ENCODE results near the gene RPS6KC1.
"Not testable (repeated sequence)": the region's sequence is repeated elsewhere in the genome, so short reads cannot be mapped to it uniquely, and the experiment has no call there.

Gene RPS6KC1

DNA sequence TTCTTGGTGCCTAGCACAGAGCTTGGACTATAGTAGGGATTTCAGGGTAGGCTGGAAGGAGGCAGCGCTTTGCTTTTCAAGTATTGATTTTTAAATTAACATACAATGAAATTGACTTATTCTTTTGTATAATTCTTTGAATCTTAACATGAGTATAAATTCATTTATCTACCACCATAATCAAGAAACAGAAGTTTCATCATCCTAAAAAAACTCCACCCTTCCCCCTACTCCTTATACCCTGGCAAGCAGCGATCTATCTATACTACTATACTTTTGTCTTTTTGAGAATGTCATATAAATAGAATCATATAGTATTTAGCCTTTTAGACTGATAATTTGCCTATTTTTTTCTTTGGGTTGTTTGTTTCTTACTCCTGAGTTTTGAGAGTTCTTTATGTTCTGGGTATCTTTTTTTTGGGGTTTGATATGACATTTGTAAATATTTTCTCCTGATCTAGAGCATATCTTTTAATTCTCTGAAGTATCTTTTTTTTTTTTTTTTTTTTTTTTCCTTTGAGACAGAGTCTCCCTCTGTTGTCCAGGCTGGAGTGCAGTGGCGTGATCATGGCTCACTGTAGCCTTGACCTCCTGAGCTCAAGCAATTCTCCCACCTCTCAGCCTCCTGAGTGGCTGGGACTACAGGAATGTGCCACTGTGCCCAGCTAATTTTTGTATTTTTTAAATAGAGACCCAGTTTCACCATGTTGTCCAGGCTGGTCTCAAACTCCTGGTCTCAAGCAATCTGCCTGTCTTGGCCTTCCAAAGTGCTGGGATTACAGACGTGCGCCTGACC, 6.4 kb downstream of the RPS6KC1 start:
- DNase-seq, result no peak

DNA sequence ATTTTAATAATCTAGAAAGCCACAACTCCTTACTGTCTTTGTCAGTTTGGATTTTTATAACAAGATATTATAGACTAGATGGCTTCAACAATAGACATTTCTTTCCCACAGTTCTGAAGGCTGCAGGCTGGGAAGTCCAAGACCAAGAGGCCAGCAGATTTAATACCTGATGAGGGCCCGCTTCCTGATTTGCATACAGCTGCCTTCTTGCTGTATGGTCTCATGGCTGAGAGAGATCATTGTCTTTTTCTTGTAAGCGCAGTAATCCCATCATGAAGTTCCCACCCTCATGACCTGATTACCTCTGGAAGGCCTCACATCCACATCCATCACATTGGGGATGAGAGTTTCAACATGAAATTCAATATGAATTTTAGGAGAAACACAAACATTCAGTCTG, 9.8 kb downstream of the RPS6KC1 start:
- no peak for DNase-seq

DNA sequence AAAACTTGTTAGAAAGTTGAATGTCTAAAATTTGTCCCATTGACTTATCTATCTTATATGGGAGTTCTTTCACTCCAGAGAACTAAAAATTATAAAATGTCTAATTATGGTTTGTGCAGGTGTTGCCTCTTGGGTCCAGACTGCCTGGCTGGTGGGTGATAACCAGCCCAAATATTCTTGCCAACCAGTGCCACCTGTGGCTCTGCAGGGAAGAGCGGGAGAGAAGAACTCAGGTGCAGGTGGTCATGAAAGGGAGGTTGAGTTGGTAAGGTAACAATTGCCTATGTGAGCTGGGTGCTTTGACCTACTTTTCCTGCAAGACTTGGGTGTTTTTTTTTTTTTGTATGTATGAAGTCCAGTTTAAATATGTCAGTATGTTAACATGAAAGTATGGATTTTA, 10.2 kb downstream of the RPS6KC1 start:
- no peak for DNase-seq

DNA sequence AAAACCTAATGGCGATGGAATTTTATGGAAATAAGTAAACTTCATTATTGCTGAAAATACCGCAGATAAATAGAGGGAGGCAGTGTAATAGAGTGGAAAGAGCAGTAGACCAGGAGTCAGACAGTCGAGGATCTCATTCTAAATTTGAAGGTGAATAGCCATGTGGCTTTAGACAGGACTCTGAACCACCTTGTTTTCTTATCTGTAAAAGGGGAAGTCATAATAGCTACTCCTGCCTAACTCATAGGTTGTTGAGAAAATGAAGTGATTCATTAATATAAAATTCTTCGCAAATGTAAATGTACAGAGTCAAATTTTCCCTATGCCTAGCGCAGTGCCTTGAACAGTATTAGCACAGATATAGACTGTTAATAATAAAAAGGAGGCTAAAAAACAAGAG, 14.8 kb downstream of the RPS6KC1 start:
- no peak for DNase-seq

DNA sequence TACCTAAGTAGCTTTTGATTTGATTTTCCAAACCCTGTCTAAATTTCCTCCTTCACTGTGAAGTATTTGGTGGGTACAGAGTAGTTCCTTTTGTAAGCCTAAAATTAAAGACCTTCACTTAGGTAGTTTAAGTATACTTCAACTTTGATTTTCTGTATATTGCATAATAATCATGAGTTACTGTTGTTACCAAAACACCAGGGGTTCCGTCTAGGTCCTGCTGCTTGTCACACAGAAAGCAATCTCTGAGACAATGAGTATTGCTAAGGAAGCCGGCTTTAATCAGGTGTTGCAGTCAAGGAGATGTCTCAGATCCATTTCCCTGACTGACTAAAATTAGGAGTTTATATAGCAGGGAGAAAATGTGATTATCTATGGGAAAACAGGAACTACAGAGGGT, 15.3 kb downstream of the RPS6KC1 start:
- no peak for DNase-seq

DNA sequence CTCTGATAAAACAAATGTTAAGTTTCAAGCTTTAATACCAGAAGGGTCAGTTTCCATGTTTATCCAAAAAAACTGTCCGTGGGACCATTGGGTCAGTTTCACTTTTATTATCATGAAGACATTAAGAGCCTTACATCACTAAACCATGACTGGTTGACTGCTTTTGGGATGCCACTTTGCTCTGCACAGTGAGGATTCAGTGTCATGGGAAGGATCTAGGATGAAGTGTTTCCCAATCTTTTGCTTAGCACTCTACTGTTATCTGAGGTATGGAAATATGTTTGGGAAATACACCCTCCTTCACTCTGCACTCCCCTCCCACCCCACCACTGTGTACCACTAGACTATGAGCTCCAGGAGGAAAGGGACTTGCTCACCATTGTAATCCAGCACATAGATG, 16.3 kb downstream of the RPS6KC1 start:
- DNase-seq, result no peak

DNA sequence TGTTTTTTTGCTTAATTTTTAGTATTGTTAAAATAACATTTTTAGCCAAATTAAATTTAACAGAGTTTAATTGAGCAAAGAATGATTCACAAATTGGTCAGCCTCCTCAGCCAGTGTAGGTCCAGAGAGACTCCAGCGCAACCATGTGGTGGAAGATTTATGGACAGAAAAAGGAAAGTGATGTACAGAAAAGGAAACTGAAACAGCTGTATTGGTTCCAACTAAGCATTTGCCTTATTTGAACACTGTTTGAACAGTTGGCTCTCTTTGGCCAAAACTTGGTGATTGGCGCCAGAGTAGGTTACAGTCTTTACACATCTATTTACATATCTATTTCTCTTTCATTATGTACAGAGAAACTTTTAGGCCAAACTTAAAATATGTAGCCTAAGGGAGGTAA, 19.4 kb downstream of the RPS6KC1 start:
- no peak for DNase-seq

DNA sequence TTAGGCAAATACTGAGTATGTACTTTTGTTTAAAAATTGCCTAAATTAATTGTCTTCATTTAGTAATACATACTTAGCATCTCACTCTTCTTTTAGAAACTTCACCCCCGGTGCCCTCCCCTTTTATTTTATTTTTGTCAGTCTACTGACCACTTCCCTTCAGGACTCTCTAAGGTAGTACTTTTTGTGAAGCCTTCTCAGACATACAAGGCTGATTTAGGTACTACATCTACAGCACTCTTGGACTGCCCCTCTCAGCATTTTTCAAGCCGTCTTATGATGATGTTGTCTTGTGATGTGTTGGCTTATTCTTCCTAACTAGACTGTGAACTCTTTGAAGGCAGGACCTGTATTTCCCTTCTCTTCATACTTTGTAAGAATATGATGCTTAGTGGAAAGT, 24.7 kb downstream of the RPS6KC1 start:
- no peak for DNase-seq

DNA sequence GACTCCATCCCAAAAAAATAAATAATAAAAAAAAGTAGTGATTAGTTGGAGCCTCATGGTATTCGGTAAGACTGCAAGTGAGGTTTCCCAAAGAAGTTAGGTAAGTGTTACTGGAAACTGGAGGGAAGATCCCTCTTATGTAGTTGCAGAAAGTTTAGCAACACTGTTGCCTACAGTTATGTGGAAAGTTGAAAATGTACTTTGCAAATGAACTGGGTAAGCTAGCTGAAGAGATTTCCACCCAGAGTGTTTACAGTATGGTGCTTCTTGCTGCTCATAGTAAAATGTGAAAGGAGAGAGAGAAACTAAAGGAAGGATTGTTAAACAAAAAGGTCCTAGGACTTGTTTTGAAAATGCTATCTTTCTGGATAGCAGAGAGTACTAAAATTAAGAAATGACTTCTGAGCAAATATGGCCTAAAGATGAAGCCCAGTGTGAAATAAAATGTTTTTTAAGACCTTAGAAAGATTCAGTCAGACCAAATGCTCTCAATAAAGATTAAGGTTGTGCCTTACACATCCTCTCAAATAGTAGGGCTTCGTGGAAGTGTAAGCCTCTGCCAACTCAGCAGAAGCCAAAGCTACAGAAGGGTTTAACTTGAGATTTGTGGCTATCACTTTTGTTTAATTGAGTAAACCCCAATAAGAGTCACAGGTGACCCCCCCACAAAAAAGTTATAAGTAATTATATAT, 31.5 kb downstream of the RPS6KC1 start:
- DNase-seq, result no peak

DNA sequence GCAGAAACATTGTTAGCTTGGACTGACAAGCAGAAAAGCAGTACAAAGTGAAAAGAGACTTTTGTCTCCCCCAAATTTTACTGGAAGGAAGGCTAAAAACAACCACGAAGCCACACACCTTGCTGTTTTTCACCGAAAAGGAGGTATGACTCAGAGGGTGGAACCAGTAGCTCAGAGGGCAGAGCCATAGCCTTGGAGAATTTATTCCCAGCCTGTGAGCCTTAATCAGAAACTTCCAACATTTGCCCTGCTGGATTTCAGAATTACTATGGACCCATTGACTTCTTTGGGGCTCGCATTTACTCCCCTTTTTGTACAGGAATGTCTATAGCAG, 32.0 kb downstream of the RPS6KC1 start:
- no peak for DNase-seq

DNA sequence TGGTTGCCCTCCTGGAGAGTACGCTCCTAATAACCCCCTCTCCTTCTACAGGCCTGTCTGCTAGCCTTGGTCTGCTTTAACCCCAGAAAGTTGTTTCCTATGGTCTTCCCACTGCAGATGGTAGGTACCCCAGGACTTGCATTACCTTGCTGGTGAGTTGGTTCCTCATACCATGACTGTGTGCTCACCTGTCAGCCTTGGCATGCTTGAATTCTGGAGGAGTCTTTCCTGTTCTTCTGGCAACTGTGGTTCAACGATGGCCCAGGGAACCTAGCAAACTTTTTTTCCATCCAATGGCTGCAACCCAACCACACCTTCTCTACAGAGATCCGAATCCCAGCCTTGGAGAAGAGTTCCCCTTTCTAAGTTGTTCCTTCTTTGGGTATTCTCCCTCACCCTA, 36.9 kb downstream of the RPS6KC1 start:
- DNase-seq, result no peak

DNA sequence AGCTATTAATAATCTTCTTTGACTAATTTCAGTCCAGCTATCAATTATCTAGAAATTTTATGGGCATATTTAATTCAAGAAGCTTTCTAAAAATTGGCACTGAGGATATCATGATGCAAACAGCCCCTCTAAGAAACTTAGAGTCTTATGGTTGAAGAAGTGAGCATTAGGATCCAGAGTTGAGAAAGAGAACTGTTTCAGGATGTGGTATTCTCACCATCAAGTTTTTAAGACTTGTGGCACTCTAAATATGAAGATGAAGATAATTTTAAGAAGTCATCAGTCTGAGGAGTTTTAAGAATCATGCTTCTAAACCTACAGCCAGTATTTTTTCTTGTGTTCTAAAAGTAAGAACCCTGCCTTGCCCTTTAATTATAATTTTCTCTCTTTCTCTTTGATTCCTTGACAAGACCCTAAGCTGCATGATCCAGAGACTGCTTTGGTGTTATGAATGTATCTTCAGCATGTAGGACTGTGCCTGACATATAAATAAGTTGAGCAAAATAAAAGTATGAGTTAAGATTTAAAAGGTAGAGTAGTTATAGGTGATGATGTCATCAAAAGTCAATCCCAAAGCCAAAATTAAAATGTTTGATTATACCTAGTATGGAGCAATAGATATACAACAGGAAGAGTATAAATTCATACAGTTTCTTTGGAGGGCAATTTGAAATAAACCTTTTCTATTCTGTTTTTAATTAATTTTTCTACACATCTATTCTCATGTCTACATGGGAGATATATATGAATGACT, 39.1 kb downstream of the RPS6KC1 start:
- no peak for DNase-seq

DNA sequence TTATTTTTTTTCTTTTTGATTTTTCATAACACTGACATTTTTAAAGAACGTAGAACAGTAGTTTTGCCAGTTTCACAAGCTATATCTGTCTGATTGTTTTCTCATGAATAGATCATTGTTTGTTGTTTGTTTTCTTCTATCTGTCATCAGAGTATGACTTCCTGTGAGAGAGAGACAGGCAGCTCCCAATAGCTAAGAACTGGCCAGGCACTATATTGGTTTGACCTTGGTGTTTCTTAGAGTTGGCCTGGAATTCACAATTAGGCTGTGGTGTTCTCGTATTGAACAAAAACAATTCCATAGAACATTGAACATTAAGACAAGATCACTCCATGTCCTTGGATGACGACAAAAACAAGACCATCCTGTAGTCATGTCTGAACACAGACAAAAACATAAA, 43.4 kb downstream of the RPS6KC1 start:
- DNase-seq, result no peak

DNA sequence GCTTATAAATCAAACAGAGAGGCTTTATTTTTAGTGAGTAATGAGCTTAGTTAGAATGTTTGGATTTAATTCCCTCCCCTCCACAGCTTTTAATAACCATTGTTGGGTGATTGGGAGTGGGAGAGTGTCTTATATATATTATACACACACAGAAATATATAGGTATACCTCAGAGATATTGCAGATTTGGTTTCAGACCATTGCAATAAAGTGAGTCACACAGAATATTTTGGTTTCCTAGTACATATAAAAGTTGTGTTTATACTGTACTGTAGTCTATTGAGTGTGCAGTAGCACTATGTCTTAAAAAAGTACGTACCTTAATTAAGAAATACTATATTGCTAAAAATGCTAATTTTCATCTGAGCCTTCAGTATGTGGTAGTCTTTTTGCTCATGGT, 44.4 kb downstream of the RPS6KC1 start:
- DNase-seq, result no peak

DNA sequence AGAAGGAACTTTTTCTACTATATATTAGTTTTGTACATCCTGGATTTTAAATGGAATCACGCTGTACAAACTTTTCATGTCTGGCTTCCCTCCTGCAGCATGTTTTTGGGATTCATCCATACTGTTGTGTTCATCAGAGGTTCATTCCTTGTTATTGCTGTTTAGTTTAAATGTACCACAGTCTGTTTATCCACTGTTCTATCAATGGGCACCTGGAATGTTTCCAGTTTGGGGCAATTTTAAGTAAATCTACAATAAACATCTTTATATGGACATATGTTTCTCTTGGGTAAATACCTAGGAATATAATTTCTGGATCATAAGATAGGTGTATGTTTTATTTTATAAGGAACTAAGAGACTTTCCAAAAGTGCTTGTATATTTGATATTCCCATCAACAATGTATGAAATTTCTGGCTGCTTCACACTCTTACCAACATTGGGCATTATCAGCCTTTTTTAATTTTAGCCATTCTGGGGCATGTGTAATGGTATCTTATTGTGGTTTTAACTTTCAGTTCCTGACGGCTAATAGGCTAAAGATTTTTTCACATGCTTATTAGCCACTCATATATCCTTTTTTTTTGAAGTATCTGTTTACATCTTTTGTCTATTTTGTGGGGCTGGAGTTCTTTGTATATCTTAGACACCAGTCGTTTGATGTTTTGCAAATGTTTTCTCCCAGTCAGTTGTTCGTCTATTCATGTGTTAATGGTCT, 48.8 kb downstream of the RPS6KC1 start:
- no peak for DNase-seq

DNA sequence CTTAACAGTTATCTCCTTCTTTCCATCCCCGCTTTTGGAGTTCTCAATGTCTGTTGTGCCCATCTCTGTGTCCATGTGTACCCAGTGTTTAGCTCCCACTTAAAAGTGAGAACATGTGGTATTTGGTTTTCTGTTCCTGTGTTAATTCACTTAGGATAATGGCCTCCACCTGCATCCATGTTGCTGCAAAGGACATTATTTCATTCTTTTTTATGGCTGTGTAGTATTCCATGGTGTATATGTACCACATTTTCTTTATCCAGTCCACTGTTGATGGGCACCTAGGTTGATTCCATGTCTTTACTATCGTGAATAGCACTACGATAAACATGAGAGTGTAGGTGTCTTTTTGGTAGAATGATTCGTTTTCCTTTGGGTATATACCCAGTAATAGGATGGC, 49.5 kb downstream of the RPS6KC1 start:
- DNase-seq, result not testable (repeated sequence)

DNA sequence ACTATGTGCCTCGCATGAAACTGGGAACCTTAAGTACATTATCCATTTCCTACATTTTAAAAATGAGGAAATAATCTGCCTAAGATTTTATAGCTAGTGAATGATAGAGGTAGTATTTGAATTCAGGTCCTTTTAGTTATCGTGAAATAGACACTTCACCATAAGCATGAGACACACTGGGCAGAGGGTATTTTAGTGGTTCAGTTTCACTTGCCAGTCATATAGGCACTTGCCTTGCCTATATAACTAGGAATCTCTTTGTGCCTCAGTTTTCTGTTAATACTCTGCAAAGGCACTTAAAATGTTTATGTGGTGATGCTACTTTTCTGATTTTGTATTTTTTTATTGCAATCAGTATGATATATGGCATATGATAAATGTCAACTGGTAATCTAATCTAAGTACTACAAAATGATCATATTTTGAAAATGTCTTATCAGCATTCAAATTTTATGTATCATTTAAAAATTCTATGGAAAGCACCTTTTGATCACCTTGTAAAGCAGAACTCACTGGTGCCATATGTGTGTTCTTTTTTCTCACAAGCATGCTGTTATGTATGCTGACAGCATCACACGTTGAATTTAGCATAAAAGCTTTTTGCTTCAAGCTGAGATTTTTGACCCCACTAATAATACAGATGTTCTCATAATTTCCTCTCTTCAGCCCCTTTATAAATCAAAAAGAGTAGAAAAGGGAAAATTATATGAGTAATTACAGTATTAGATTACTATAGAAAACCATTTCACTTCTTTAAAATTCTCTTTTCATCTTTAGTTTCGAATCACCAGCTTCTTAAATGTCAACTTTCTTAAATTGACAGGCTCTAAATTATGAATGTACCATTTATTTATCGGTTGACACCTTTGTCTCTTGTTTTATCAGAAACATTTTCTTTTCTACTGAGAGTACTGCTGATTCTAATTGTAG, 52.6 kb downstream of the RPS6KC1 start:
- no peak for DNase-seq

DNA sequence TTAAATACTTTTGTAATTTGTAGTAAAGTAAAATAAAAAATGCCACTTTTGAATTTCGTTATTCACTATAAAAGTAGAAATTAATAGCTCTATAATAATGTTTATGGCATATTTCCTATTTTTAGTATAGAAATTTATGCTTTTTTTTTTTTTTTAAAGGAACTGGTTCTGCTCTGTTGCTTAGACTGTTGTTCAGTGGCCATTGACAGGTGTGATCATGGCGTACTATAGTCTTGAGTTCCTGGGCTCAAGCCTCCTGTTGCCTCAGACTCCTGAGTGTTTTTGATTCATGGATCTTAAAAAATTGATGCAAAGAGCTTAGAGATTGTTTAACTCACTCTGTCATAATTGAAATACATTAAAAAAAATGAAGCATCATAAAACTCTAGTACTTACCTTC, 53.6 kb downstream of the RPS6KC1 start:
- DNase-seq, result no peak

DNA sequence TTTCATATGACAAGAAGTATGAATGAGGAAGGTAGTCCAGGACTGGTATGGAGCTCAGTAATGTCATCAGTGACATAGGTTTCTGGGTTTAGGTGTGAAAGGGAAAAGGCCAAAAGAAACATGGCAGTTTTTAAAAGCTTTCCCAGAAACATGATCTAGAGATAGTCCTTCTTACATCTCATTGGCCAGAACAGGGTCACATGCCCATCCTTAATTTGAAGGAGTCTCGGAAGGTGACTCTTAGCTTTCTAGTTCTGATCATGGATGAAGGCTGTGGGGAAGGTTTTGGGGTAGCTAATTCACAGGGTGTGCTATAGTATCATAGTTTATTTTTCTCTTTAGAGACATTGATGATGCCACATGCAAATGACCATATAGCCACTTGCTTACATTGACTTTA, 55.3 kb downstream of the RPS6KC1 start:
- no peak for DNase-seq

DNA sequence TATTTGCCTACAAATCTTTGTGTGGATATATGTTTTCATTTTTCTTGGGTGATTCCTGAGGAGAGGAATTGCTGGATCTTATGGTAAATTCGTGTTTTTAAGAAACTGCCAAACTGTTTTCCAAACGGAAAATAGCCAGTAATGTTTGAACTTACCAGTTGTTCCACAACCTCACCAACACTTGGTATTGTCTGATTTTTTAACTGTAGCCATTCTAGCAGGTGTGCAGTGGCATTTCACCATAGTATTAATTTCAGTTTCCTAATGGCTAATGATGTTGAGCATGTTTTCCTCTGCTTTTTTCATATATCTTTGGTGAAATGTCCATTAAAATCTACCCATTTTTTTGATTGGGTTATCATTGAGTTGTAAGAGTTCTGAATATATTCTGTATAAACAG, 56.6 kb downstream of the RPS6KC1 start:
- DNase-seq, result no peak

DNA sequence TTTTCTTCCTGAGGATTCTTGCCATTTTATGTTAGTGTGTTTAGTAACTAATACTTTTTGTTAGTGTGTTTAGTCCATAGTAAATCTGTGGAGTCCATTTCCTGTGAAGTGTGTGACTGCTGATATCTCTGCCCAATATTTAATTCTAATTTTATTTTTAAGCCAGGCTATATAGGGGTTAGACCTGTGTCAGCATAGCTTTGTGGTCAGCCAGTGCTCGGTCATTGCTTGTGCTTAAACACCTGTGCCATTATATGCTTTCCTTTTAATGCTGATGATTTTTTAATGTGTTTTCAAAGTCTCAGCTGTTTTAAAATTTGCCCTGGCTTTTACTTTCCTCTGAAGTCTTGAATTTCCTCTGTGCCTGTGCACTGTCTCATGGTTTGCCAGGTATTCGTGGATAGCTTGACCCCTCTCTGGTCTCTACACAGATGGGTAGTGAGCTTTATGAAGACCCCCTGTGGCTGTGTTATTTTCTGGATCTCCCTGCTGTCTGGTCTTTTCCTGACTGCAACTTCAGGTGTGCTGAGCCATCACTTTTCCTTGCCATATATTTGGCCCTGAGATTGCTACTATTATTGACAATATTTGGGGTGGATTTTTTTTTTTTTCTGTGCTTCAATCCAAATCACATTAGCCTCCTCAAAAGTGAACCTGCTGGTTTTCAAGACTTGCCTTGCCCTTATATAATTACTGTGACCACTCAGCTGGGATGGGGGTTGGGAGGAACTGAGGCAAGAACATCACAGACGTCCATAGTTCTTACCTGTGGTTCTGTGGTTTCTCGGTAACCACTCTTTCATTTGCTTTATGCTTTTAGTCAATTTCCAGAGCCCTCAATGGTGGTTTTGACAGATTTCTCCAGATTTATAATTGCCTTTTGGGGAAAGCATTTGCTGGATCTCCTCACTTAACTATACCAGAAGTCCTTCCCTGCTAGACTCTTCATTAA, 59.6 kb downstream of the RPS6KC1 start:
- no peak for DNase-seq

Measured in activated CD4-positive, CD25-positive, alpha-beta regulatory T cell treated with anti-CD3 and anti-CD28 coated beads, Interleukin-2, amount 50 U/mL, for 72 hours (primary cell).